Measurements from ENCODE around the gene DMRT2. TPM values are rescaled to one million over a fixed set of nuclear protein-coding genes. Genes with fewer than 3 reads are reported as not detected.

DMRT2 gene
- total RNA-seq, 4 donors from 2014 or later, result 1.1 to 4.9 (median 2.4) TPM

DNA sequence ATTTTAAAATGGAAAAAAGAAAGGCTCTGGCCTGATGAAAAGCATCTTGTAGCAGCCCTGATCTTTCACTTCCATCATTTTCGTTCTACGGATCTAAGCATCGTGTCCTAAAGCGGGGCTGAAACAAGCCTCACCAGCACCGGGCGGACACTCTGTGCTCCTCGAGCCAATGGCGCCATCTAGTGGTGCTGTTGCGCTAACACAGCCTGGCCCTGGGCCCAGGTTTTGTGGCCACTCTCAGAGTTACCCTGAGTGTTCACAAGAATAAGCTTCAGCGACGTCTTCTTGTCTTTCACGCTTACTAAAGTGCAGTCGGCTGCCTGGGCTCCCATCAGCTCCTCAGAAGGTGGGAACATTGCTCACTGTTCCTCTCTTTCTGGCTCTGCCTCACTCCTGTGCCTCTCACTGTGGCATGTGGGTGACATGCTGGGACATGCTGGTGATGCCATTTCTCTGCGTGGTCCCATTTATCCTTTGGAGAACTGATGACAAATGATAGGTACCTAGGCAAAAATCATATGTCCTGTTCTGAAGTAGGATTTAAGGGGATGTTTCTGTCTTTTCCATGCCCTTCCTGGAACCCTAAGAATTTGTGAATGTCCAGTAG lies 41.0 kb upstream of the DMRT2 start:
- TF ChIP-seq, protein P1, sequence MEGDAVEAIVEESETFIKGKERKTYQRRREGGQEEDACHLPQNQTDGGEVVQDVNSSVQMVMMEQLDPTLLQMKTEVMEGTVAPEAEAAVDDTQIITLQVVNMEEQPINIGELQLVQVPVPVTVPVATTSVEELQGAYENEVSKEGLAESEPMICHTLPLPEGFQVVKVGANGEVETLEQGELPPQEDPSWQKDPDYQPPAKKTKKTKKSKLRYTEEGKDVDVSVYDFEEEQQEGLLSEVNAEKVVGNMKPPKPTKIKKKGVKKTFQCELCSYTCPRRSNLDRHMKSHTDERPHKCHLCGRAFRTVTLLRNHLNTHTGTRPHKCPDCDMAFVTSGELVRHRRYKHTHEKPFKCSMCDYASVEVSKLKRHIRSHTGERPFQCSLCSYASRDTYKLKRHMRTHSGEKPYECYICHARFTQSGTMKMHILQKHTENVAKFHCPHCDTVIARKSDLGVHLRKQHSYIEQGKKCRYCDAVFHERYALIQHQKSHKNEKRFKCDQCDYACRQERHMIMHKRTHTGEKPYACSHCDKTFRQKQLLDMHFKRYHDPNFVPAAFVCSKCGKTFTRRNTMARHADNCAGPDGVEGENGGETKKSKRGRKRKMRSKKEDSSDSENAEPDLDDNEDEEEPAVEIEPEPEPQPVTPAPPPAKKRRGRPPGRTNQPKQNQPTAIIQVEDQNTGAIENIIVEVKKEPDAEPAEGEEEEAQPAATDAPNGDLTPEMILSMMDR (IDR thresholded peaks at IDR 0.05), result peak in 2 of 3 donors; percentile 36 to 51

DNA sequence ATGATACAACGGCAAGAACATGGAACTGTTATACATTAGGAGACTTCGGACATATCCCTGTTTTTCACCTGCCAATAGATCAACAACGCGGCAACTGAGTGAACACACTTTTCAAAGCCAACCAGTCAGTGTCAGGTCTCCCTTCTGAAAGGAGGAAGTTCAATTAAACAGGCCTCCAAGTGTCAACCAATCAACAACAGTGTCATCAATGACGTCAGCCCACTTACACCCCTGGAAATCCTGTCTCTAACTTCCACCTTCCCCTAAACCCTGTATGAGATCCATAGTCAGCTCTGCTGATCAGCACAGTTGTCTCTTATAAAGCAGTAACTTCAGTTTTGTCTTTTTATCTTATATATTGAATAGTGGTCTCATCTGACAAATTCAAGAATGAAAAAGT lies 37.1 kb upstream of the DMRT2 start:
- DNase-seq (ENCODE audit: low spot score) (no peak), ATAC-seq (ENCODE audit: low FRiP score) (no peak)
- TF ChIP-seq, protein P1 (IDR thresholded peaks at IDR 0.05), result no peak

More for the DNA sequence above, 41.0 kb upstream of the DMRT2 start:
- peak; percentile 57 for DNase-seq (ENCODE audit: low spot score)
- ATAC-seq (ENCODE audit: low FRiP score), result peak; percentile 88

DNA sequence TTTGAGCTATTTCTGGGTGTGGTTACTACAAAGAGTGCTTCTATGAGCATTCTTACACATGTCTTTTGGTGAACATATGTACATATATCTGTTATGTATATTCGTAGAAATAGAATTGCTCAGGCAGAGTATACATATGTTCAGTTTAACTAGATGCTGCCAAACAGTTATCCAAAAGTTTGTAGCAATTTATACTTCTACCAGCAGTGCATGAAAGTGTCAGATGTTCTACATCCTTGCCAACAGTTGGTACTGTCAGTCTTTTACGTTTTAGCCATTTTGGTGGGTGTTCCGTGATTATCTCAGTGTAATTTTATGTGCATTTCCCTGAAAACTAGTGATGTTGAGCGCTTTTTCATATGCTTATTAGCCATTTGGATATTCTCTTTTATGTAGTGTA lies 35.9 kb upstream of the DMRT2 start:
- DNase-seq (ENCODE audit: low spot score) (no peak), ATAC-seq (ENCODE audit: low FRiP score) (no peak)

DNA sequence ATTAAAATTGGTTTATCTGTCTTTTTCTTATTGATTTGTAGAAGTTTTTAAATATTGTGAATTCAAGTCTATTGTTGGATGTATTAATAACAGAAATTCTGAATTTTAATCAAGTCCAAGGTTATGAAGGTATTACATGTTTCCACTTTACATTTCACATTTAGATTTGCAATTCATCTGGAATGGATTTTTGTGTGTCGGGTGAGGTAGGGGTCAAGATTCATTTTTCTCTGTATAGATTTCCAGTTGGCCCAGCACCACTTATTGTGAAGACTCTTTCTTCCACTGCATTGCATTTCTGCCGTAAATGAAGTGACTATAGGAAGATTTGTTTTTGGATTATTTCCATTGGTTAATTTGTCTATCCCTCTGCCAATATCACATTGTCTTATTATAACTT lies 35.5 kb upstream of the DMRT2 start:
- ATAC-seq (ENCODE audit: low FRiP score), result no peak

More for the DNA sequence above, 35.9 kb upstream of the DMRT2 start:
- TF ChIP-seq, protein P1 (IDR thresholded peaks at IDR 0.05), result no peak

DNA sequence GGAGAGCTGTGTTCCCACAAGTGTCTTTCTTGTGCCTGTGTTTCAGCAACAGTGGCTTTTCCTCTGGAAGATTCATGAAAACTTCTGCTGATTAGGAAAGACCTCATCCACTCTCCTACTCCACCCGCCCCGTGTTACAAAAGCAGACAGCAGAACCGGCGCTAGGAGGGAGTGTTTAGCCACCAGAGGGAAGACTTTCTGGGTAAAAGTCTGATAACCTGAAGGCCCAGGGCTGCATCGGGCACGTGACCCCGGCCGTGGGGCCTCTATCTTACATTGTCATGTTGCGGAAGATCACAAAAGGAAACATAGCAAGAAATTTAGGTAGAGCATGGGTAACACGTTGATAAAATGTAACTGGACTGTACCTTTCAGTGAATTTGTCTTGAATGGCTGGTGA lies 32.0 kb upstream of the DMRT2 start:
- DNase-seq (ENCODE audit: low spot score) (no peak), ATAC-seq (ENCODE audit: low FRiP score) (no peak)
- TF ChIP-seq, protein P1 (IDR thresholded peaks at IDR 0.05), result no peak

More for the DNA sequence above, 35.5 kb upstream of the DMRT2 start:
- no peak for DNase-seq (ENCODE audit: low spot score)
- TF ChIP-seq, protein P1 (IDR thresholded peaks at IDR 0.05), result no peak

DNA sequence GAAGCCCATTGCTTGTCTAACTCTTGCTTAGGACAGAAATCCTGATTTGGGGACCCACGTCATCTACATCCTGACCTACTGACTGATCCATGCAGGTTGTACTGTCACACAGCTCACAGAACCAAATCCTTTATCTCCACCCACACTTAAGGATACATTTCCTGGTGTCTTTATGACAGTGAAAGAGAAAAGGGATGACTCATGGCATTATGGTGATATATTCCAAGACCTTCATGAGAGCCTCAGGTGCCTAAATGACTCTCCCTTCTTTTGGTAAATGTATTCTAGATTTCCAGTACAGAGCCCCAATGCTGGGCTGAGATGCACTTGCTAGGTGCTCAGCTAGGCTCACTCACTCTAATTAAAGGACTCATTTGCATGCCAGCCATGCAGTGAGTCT lies 26.0 kb upstream of the DMRT2 start:
- no peak for ATAC-seq (ENCODE audit: low FRiP score)
- DNase-seq (ENCODE audit: low spot score), result no peak
- TF ChIP-seq, protein P1 (IDR thresholded peaks at IDR 0.05), result no peak

DNA sequence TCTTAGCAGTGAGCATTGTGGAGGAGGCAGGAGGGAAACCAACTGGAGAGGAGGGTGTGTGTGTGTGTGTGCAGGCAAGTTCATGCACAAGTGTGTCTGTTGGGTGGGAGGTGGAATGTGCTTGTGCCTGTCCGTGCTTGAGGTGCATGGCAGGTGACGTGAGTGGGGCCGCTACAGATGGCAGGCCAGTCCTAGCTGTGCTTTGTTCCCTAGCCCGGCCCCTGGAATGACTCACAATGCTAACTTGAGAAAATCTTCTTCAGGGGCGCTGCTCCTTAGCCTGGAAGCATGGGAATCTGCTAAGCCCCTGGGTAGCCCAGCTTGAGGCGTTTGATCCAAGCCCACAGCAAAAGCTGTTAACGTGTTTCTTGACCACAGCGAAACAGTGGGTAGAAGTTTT lies 25.0 kb upstream of the DMRT2 start:
- ATAC-seq (ENCODE audit: low FRiP score) (no peak), DNase-seq (ENCODE audit: low spot score) (no peak)
- TF ChIP-seq, protein P1 (IDR thresholded peaks at IDR 0.05), result no peak

All from omental fat pad (tissue), 4 donors.